ENCODE results near the gene CTSL.

Gene CTSL

GRCh38 chr9:87701491-87701890, 24.4 kb upstream of the CTSL start:
- no peak for DNase-seq (ENCODE audit: low read depth)

- no peak for DNase-seq (ENCODE audit: low read depth)
These were observed 23.9 kb upstream of the CTSL start for GRCh38 chr9:87701931-87702421.

- DNase-seq (ENCODE audit: low read depth): no peak
These were observed 23.0 kb upstream of the CTSL start for GRCh38 chr9:87702921-87703320.

- DNase-seq (ENCODE audit: low read depth): no peak
These were observed 22.2 kb upstream of the CTSL start for GRCh38 chr9:87703636-87704276.

GRCh38 chr9:87704342-87704741, 21.6 kb upstream of the CTSL start:
- DNase-seq (ENCODE audit: low read depth): no peak

- no peak for DNase-seq (ENCODE audit: low read depth)
These were observed 19.7 kb upstream of the CTSL start for GRCh38 chr9:87706066-87706739.

GRCh38 chr9:87707805-87708506, 18.0 kb upstream of the CTSL start:
- DNase-seq (ENCODE audit: low read depth): no peak

- DNase-seq (ENCODE audit: low read depth): no peak
These were observed 17.4 kb upstream of the CTSL start for GRCh38 chr9:87708546-87708945.

- no peak for DNase-seq (ENCODE audit: low read depth)
These were observed 16.8 kb upstream of the CTSL start for GRCh38 chr9:87708986-87709728.

GRCh38 chr9:87710443-87710842, 15.5 kb upstream of the CTSL start:
- DNase-seq (ENCODE audit: low read depth): no peak

- no peak for DNase-seq (ENCODE audit: low read depth)
These were observed 13.8 kb upstream of the CTSL start for GRCh38 chr9:87711857-87712800.

GRCh38 chr9:87712801-87713277, 13.1 kb upstream of the CTSL start:
- no peak for DNase-seq (ENCODE audit: low read depth)

GRCh38 chr9:87713278-87713987, 12.5 kb upstream of the CTSL start:
- no peak for DNase-seq (ENCODE audit: low read depth)

- no peak for DNase-seq (ENCODE audit: low read depth)
These were observed 12.0 kb upstream of the CTSL start for GRCh38 chr9:87713988-87714330.

GRCh38 chr9:87714819-87715218, 11.1 kb upstream of the CTSL start:
- no peak for DNase-seq (ENCODE audit: low read depth)

GRCh38 chr9:87716141-87716540, 9.8 kb upstream of the CTSL start:
- DNase-seq (ENCODE audit: low read depth): no peak

GRCh38 chr9:87717456-87717855, 8.5 kb upstream of the CTSL start:
- DNase-seq (ENCODE audit: low read depth): no peak

- DNase-seq (ENCODE audit: low read depth): no peak
These were observed 7.7 kb upstream of the CTSL start for GRCh38 chr9:87718231-87718630.

GRCh38 chr9:87718852-87719612, 6.9 kb upstream of the CTSL start:
- DNase-seq (ENCODE audit: low read depth): no peak

GRCh38 chr9:87720173-87720572, 5.7 kb upstream of the CTSL start:
- DNase-seq (ENCODE audit: low read depth): no peak

Data from stimulated activated CD8-positive, alpha-beta memory T cell treated with anti-CD3 and anti-CD28 coated beads, Interleukin-15, amount 100 ng/mL, for 24 hours (primary cell).